Cerebellar nuclear complex (tissue), 1 donor: ENCODE measurements around the gene PILRB.
"Not testable (repeated sequence)": the region's sequence is repeated elsewhere in the genome, so short reads cannot be mapped to it uniquely, and the experiment has no call there.

Experiments used
- DNase-seq, 2 experiments: peaks; one replicate each; lab custom pipeline; 2025; lab: John Stamatoyannopoulos, UW

Gene PILRB

GRCh38 chr7:100376066-100376465 lies 18.1 kb downstream of the PILRB start:
- no peak for DNase-seq

- no peak for DNase-seq
Observed at GRCh38 chr7:100378114-100378755, 20.3 kb downstream of the PILRB start.

GRCh38 chr7:100380196-100380595 lies 22.3 kb downstream of the PILRB start:
- DNase-seq: no peak

GRCh38 chr7:100381531-100382233 lies 23.8 kb downstream of the PILRB start:
- DNase-seq: not testable (repeated sequence)

GRCh38 chr7:100382234-100382853 lies 24.4 kb downstream of the PILRB start:
- DNase-seq: not testable (repeated sequence)

- DNase-seq: no peak
Observed at GRCh38 chr7:100384628-100385294, 26.8 kb downstream of the PILRB start.

- no peak for DNase-seq
Observed at GRCh38 chr7:100386940-100387339, 29.0 kb downstream of the PILRB start.

GRCh38 chr7:100387695-100388094 lies 29.8 kb downstream of the PILRB start:
- DNase-seq: no peak

GRCh38 chr7:100389437-100390088 lies 31.6 kb downstream of the PILRB start:
- DNase-seq: no peak

- no peak for DNase-seq
Observed at GRCh38 chr7:100390286-100391009, 32.5 kb downstream of the PILRB start.

GRCh38 chr7:100393233-100393905 lies 35.5 kb downstream of the PILRB start:
- DNase-seq: no peak

- no peak for DNase-seq
Observed at GRCh38 chr7:100394077-100394476, 36.2 kb downstream of the PILRB start.

GRCh38 chr7:100396421-100396982 lies 38.6 kb downstream of the PILRB start:
- DNase-seq: no peak

GRCh38 chr7:100397315-100398081 lies 39.6 kb downstream of the PILRB start:
- no peak for DNase-seq

GRCh38 chr7:100398239-100398638 lies 40.3 kb downstream of the PILRB start:
- peak in 1 of 2 experiments; percentile 33 for DNase-seq

GRCh38 chr7:100400041-100400440 lies 42.1 kb downstream of the PILRB start:
- DNase-seq: no peak

GRCh38 chr7:100400656-100401055 lies 42.7 kb downstream of the PILRB start:
- DNase-seq: no peak

GRCh38 chr7:100401811-100402210 lies 43.9 kb downstream of the PILRB start:
- peak; percentile 71 to 79 for DNase-seq

GRCh38 chr7:100402241-100402640 lies 44.3 kb downstream of the PILRB start:
- peak; percentile 66 to 87 for DNase-seq

GRCh38 chr7:100406767-100407166 lies 48.9 kb downstream of the PILRB start:
- no peak for DNase-seq
